Measurements from ENCODE around the gene RANBP10.

Gene RANBP10

DNA sequence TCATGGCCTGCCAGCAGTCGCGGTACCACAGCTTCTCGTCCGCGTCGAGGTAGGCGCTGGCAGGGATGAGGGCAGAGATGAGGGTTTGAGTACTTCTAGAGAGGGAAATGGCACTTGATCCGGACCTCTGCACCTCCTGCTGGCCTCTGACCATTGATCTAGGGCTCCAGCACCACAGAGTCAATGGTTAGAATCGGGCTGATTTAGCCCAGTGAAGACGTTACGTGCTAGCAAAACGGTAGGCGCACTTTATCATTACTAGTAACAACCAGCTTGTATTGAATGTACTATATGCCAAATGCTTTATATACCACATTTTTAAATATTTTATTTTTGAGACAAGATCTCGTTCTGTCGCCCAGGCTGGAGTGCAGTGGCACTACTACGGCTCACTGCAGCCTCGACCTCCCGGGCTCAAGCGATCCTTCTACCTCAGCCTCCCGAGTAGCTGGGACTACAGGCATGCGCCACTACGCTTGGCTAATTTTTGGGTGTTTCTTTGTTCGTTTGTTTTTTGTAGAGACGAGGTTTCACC, 855 bp upstream of the RANBP10 start:
- H3K27me3 ChIP-seq (ENCODE audit: insufficient read depth, poor library complexity, severe bottlenecking): no peaks in the 10 kb centered on the region
- peak overlapping the region; percentile 80 for H3K4me3 ChIP-seq (replicated peaks; ENCODE audit: insufficient read depth, low read length)
- TF ChIP-seq POLR2AphosphoS5 (IDR thresholded peaks at IDR 0.05; ENCODE audit: low read depth): no peak
- TF ChIP-seq SPI1 (IDR thresholded peaks at IDR 0.05; ENCODE audit: borderline replicate concordance, low read depth): no peak
- TF ChIP-seq, protein P1, sequence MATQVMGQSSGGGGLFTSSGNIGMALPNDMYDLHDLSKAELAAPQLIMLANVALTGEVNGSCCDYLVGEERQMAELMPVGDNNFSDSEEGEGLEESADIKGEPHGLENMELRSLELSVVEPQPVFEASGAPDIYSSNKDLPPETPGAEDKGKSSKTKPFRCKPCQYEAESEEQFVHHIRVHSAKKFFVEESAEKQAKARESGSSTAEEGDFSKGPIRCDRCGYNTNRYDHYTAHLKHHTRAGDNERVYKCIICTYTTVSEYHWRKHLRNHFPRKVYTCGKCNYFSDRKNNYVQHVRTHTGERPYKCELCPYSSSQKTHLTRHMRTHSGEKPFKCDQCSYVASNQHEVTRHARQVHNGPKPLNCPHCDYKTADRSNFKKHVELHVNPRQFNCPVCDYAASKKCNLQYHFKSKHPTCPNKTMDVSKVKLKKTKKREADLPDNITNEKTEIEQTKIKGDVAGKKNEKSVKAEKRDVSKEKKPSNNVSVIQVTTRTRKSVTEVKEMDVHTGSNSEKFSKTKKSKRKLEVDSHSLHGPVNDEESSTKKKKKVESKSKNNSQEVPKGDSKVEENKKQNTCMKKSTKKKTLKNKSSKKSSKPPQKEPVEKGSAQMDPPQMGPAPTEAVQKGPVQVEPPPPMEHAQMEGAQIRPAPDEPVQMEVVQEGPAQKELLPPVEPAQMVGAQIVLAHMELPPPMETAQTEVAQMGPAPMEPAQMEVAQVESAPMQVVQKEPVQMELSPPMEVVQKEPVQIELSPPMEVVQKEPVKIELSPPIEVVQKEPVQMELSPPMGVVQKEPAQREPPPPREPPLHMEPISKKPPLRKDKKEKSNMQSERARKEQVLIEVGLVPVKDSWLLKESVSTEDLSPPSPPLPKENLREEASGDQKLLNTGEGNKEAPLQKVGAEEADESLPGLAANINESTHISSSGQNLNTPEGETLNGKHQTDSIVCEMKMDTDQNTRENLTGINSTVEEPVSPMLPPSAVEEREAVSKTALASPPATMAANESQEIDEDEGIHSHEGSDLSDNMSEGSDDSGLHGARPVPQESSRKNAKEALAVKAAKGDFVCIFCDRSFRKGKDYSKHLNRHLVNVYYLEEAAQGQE (IDR thresholded peaks at IDR 0.05; ENCODE audit: insufficient replicate concordance, low read depth): no peak
- TF ChIP-seq, protein P2, sequence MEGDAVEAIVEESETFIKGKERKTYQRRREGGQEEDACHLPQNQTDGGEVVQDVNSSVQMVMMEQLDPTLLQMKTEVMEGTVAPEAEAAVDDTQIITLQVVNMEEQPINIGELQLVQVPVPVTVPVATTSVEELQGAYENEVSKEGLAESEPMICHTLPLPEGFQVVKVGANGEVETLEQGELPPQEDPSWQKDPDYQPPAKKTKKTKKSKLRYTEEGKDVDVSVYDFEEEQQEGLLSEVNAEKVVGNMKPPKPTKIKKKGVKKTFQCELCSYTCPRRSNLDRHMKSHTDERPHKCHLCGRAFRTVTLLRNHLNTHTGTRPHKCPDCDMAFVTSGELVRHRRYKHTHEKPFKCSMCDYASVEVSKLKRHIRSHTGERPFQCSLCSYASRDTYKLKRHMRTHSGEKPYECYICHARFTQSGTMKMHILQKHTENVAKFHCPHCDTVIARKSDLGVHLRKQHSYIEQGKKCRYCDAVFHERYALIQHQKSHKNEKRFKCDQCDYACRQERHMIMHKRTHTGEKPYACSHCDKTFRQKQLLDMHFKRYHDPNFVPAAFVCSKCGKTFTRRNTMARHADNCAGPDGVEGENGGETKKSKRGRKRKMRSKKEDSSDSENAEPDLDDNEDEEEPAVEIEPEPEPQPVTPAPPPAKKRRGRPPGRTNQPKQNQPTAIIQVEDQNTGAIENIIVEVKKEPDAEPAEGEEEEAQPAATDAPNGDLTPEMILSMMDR (IDR thresholded peaks at IDR 0.05; ENCODE audit: insufficient read depth, low read length): no peak
- no peak for TF ChIP-seq GABPA (IDR thresholded peaks at IDR 0.05; ENCODE audit: low read depth)
- peak overlapping the region; percentile 80 for H3K27ac ChIP-seq (replicated peaks)
- DNase-seq (ENCODE audit: low read depth in 1 of 2, low spot score in 1 of 2): no peak

DNA sequence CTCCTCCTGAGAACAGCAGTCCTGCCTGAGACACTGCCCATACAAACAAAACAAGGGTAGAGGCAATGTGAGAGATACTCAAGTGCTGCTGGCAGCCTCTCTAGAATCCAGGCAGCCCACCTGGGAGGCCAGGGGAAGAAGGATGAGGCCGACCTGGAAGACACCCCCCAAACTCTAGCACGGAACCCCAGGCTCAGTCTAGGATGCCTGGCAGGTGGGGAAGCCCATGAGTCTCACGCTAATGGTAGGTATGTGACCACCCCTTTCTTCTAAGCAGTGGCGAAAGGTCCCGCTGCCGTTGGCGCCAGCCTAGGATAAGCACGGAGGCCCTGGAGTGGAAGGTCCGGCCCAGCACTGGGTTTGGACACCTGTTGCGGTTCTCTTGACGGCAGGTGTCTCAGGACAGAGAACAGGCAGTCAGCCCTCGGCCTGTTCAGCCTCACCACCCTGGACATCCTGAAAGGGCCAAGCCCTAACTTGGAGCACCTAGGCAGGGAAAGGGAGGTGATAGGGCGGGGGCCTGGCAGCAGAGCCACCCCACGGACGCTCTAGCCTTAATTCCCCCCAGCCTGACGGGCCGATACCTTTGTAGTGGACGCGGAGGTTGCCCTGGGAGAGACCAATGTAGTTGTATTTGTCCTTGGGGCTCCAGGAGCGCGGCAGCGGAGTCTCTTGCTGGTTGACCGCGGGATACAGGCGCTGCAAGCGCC, 487 bp downstream of the RANBP10 start:
- peak overlapping the region; percentile 80 for H3K4me3 ChIP-seq (replicated peaks; ENCODE audit: insufficient read depth, low read length)
- no peaks in the 10 kb centered on the region for H3K27me3 ChIP-seq (ENCODE audit: insufficient read depth, poor library complexity, severe bottlenecking)
- peak in 1 of 2 experiments; percentile 14 for DNase-seq (ENCODE audit: low read depth in 1 of 2, low spot score in 1 of 2)
- peak overlapping the region; percentile 80 for H3K27ac ChIP-seq (replicated peaks)
- TF ChIP-seq, protein P2 (IDR thresholded peaks at IDR 0.05; ENCODE audit: insufficient read depth, low read length): no peak
- TF ChIP-seq SPI1 (IDR thresholded peaks at IDR 0.05; ENCODE audit: borderline replicate concordance, low read depth): no peak
- TF ChIP-seq GABPA (IDR thresholded peaks at IDR 0.05; ENCODE audit: low read depth): no peak
- no peak for TF ChIP-seq POLR2AphosphoS5 (IDR thresholded peaks at IDR 0.05; ENCODE audit: low read depth)
- TF ChIP-seq, protein P1 (IDR thresholded peaks at IDR 0.05; ENCODE audit: insufficient replicate concordance, low read depth): no peak

DNA sequence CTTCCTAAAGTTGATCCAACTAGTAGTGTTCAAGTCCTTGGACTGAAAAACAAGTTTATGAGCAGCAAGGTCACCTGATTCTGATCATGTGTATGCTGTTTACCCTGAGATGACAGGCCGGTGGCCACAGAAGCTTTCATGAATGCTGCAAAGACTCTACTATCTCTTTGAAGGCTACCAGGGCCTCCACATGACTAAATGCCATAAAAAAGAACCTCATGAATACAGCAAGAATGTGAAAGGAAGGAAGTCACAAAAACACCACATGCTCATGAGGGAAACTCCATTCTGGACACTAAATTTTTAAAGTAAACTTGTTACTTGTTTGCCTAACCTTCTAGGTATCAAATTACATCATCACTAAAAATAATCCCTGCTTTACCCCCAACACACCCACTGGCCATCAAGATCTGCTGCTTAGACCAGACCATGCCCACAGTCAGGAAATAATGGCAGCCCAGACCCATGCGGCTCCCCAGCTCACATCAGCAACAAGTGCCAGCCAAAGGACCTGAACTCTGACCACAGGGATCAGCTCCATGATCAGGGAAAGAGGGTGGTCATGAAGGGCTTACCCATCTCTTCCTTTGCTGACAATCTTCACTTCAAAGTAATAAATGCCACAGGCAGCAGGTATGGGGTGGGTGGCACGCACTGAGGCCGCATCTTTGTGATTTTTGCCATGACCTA, 1.4 kb downstream of the RANBP10 start:
- DNase-seq (ENCODE audit: low read depth in 1 of 2, low spot score in 1 of 2): no peak
- Histone ChIP-seq H3K27me3 (ENCODE audit: insufficient read depth, poor library complexity, severe bottlenecking) (no peaks in the 10 kb centered on the region), H3K27ac (replicated peaks) (peak overlapping the region; percentile 17), H3K4me3 (replicated peaks; ENCODE audit: insufficient read depth, low read length) (peak overlapping the region; percentile 80)
- TF ChIP-seq POLR2AphosphoS5 (IDR thresholded peaks at IDR 0.05; ENCODE audit: low read depth): no peak
- TF ChIP-seq, protein P1 (IDR thresholded peaks at IDR 0.05; ENCODE audit: insufficient replicate concordance, low read depth): no peak
- TF ChIP-seq, protein P2 (IDR thresholded peaks at IDR 0.05; ENCODE audit: insufficient read depth, low read length): no peak
- no peak for TF ChIP-seq GABPA (IDR thresholded peaks at IDR 0.05; ENCODE audit: low read depth)
- no peak for TF ChIP-seq SPI1 (IDR thresholded peaks at IDR 0.05; ENCODE audit: borderline replicate concordance, low read depth)

Data from HL-60 (cell line).